Peyer's patch (tissue), 4 donors: Measurements from ENCODE around the gene XIAP. TPM values are rescaled to one million over a fixed set of nuclear protein-coding genes. Genes with fewer than 3 reads are reported as not detected.

Experiments used
- DNase-seq, 3 donors: peaks; one replicate each; pipeline ENCODE4 v3.0.0-alpha.2; 2017 to 2019
- H3K27ac ChIP-seq, 4 donors: fragments of 200-600 bp; sonication (generic); one replicate each; pipeline ENCODE4 v1.5.1; 2016 to 2019
- H3K27me3 ChIP-seq, 2 donors: fragments of 200-600 bp; sonication (generic); one replicate each; pipeline ENCODE4 v1.5.1; 2019
- H3K36me3 ChIP-seq, 3 donors: fragments of 200-600 bp; sonication (generic); one replicate each; pipeline ENCODE4 v1.5.1; 2016 to 2019
- H3K4me1 ChIP-seq, 4 donors: fragments of 200-600 bp; sonication (generic); one replicate each; pipeline ENCODE4 v1.5.1; 2016 to 2019
- H3K4me3 ChIP-seq, 4 donors: fragments of 200-600 bp; sonication (generic); 1 replicate in 3 of 4; 2 replicates in 1 of 4; pipeline ENCODE4 v1.5.1; 2016 to 2019; ENCODE audit warnings: mild to moderate bottlenecking in 1 of 4
- H3K9me3 ChIP-seq, 4 donors: fragments of 200-600 bp; sonication (generic); one replicate each; pipeline ENCODE4 v1.5.1; 2016 to 2019; ENCODE audit warnings: mild to moderate bottlenecking in 1 of 4
- POLR2A ChIP-seq, 2 donors: fragments of 450-650 bp; IDR thresholded peaks; one replicate each; pipeline ENCODE4 v1.5.1; 2017; ENCODE audit warnings: antibody characterized with exemption in 2 of 2, mild to moderate bottlenecking in 2 of 2, moderate library complexity in 2 of 2
- total RNA-seq, 4 donors: library from RNA; depleted of rRNA; stranded (reverse); fragments of >200 nt; gene quantifications; one replicate each; pipeline ENCODE4 v1.1.0, GENCODE V29; 2016
- TF ChIP-seq, protein P1 (sequence below), 6 experiments: fragments of 450-650 bp in 4 of 6; fragments of 200-600 bp in 2 of 6; sonication (generic) in 1 of 6; IDR thresholded peaks; one replicate each; pipeline ENCODE4 v1.5.1; 2017 to 2019; ENCODE audit warnings: antibody characterized with exemption in 6 of 6, mild to moderate bottlenecking in 3 of 6, moderate library complexity in 1 of 6

The XIAP gene
- total RNA-seq, 4 donors from 2014 or later: 27.7 to 46.2 (median 37.9) TPM

DNA sequence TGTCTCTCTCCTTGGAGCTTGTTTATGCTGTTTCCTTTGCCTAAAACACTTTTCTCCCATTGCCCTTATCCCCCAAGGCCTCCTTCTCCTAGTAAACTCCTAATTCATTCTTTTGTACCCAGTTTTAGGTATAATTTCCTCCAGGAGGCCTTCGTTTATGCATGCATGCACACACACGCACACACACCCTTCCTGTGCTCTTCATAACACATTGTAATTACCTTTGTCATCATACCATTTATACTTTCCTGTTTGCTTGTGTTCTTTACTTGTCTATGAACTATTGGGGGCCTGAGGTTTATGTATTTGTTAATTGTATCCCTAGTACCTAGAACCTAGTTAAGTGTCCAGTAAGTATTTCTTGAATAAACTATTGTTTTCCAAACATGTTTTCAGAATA, 45.5 kb downstream of the XIAP start:
- DNase-seq: no peak
- H3K4me3 ChIP-seq: no peak overlapping the region
- H3K9me3 ChIP-seq: no peaks in the 10 kb centered on the region
- H3K27ac ChIP-seq: peak overlapping the region in 3 of 4 donors; percentile 17 to 75 (median 31)
- peaks cover 0 to 13% (median 0%) of the 10 kb centered on the region in 3 donors for H3K36me3 ChIP-seq
- peaks cover 0 to 23% (median 0%) of the 10 kb centered on the region in 4 donors for H3K4me1 ChIP-seq
- no peaks in the 10 kb centered on the region for H3K27me3 ChIP-seq
- TF ChIP-seq, protein P1, sequence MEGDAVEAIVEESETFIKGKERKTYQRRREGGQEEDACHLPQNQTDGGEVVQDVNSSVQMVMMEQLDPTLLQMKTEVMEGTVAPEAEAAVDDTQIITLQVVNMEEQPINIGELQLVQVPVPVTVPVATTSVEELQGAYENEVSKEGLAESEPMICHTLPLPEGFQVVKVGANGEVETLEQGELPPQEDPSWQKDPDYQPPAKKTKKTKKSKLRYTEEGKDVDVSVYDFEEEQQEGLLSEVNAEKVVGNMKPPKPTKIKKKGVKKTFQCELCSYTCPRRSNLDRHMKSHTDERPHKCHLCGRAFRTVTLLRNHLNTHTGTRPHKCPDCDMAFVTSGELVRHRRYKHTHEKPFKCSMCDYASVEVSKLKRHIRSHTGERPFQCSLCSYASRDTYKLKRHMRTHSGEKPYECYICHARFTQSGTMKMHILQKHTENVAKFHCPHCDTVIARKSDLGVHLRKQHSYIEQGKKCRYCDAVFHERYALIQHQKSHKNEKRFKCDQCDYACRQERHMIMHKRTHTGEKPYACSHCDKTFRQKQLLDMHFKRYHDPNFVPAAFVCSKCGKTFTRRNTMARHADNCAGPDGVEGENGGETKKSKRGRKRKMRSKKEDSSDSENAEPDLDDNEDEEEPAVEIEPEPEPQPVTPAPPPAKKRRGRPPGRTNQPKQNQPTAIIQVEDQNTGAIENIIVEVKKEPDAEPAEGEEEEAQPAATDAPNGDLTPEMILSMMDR (IDR thresholded peaks at IDR 0.05): no peak
- no peak for TF ChIP-seq POLR2A (IDR thresholded peaks at IDR 0.05)

DNA sequence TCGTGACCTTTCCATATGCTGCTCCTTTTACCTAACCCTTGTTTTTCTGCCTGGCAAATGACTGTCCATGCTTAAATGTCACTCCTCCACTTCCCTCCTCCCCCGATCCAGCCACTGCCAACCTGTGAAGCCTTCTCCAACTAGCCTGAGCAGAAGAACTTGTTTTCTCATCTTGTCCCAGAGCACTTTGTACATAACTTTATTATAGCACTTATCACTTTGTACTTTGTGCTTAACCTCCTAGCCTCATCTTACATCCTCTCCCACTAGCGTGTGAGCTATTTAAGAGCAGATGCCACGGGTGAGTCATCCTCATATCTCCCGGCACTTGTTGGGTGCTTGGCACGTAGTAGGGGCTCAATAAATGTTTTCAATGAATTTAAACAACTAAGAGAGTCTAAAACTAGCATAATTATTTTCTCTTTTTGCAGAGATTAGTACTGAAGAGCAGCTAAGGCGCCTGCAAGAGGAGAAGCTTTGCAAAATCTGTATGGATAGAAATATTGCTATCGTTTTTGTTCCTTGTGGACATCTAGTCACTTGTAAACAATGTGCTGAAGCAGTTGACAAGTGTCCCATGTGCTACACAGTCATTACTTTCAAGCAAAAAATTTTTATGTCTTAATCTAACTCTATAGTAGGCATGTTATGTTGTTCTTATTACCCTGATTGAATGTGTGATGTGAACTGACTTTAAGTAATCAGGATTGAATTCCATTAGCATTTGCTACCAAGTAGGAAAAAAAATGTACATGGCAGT, 46.9 kb downstream of the XIAP start:
- TF ChIP-seq, protein P1 (IDR thresholded peaks at IDR 0.05): no peak
- no peak for TF ChIP-seq POLR2A (IDR thresholded peaks at IDR 0.05)
- peak in 2 of 3 donors; percentile 50 to 62 for DNase-seq
- Histone ChIP-seq H3K4me3 (no peak overlapping the region), H3K4me1 (peaks cover 0 to 23% (median 0%) of the 10 kb centered on the region in 4 donors), H3K36me3 (peaks cover 0 to 3% (median 0%) of the 10 kb centered on the region in 3 donors), H3K27me3 (no peaks in the 10 kb centered on the region), H3K9me3 (no peaks in the 10 kb centered on the region), H3K27ac (peak overlapping the region in 2 of 4 donors; percentile 48 to 75)

DNA sequence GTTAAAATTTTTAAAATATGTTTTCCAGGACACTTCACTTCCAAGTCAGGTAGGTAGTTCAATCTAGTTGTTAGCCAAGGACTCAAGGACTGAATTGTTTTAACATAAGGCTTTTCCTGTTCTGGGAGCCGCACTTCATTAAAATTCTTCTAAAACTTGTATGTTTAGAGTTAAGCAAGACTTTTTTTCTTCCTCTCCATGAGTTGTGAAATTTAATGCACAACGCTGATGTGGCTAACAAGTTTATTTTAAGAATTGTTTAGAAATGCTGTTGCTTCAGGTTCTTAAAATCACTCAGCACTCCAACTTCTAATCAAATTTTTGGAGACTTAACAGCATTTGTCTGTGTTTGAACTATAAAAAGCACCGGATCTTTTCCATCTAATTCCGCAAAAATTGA, 49.7 kb downstream of the XIAP start:
- TF ChIP-seq, protein P1 (IDR thresholded peaks at IDR 0.05): no peak
- no peak for TF ChIP-seq POLR2A (IDR thresholded peaks at IDR 0.05)
- peaks cover 0 to 13% (median 0%) of the 10 kb centered on the region in 4 donors for H3K4me1 ChIP-seq

GRCh38 chrX:123917069-123917468, 57.2 kb downstream of the XIAP start:
- H3K27me3 ChIP-seq: no peaks in the 10 kb centered on the region
- H3K4me3 ChIP-seq: no peak overlapping the region
- no peak for TF ChIP-seq POLR2A (IDR thresholded peaks at IDR 0.05)
- TF ChIP-seq, protein P1 (IDR thresholded peaks at IDR 0.05): no peak
- DNase-seq: no peak
- no peaks in the 10 kb centered on the region for H3K36me3 ChIP-seq
- no peak overlapping the region for H3K27ac ChIP-seq
- no peaks in the 10 kb centered on the region for H3K9me3 ChIP-seq
- H3K4me1 ChIP-seq: no peaks in the 10 kb centered on the region

More for the DNA sequence above, 49.7 kb downstream of the XIAP start:
- H3K9me3 ChIP-seq: no peaks in the 10 kb centered on the region
- H3K36me3 ChIP-seq: no peaks in the 10 kb centered on the region
- H3K27ac ChIP-seq: no peak overlapping the region
- DNase-seq: no peak
- no peak overlapping the region for H3K4me3 ChIP-seq
- no peaks in the 10 kb centered on the region for H3K27me3 ChIP-seq

DNA sequence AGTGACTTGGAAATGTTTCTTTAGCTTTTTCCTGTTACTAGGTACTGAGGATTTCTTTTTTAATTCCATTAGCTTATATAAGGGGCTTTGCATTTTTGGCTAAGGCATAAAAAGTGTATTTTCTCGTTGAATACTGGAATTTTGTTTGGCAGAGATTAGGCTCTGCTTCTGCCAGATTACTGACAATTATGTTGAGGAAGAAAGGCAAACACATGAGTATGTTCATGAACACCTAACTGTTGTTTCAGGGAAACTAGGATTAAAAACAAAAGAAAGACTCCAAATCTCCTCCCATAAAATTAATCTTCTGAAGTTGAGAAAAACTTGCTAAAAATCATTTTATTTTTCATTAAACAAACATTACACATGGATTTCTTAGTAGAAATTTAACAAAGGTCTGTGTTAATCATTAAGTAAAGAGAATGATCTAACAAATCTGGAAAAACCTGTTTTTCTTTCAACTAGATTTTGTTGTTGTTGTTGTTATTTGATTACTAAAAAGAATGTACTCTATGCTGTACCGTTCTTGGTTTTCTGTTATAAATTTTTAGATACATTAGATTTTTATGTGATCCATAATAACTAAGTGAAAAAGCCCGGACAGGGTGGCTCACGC, 58.4 kb downstream of the XIAP start:
- DNase-seq: no peak
- H3K9me3 ChIP-seq: no peaks in the 10 kb centered on the region
- no peak overlapping the region for H3K4me3 ChIP-seq
- H3K27me3 ChIP-seq: no peaks in the 10 kb centered on the region
- H3K36me3 ChIP-seq: no peaks in the 10 kb centered on the region
- H3K27ac ChIP-seq: no peak overlapping the region
- TF ChIP-seq, protein P1 (IDR thresholded peaks at IDR 0.05): no peak
- no peak for TF ChIP-seq POLR2A (IDR thresholded peaks at IDR 0.05)
- no peaks in the 10 kb centered on the region for H3K4me1 ChIP-seq
